Measurements from ENCODE around the gene ARHGAP27. TPM values are rescaled to one million over a fixed set of nuclear protein-coding genes. Genes with fewer than 3 reads are reported as not detected.
A peak's percentile ranks its signal among the peaks of the same experiment; 100 is the strongest.
"Not testable (repeated sequence)": the region's sequence is repeated elsewhere in the genome, so short reads cannot be mapped to it uniquely, and the experiment has no call there.

Gene ARHGAP27
- total RNA-seq, 2 experiments from 2014 or later: 41.7 to 44.3 TPM

DNA sequence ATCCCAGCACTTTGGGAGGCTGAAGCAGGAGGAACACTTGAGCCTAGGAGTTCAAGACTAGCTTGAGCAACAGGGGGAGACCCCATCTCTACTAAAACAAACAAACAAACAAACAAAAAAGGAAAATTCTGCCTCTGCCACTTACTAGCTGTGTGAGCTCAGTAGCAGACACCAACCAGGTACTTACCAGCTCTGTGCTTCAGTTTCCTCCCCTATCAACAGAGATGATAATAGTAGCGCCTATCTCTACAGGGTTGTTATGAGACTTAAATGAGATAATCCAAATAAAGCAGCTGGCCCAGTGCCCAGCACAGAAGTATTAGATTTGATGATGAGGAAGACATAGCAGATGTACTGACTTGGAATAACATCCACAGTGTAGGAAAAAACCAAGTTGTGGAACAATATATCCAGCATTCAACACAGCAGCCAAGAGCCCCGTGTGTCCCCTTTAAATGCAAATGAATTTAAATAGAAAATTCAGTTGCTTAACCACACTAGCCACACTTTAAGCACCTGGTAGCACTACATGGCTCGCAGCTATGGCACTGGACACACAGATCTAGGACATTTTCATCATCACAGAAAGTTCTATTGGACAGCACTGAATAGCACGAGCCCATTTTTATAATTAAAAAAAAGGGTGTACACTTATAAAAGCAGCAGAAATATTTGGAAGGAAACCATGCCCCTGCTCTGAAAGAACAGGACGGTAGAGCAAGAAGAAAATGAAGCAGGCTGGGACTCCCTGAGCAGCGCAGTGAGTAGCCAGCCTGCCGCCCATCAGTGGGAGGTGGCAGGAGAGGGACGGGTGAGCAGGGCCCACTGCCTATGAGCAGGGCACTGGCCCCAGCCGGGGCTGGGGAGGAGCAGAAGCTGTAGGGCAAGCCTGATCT is 19.9 kb upstream of the ARHGAP27 start:
- H3K4me1 Mint-ChIP-seq (ENCODE audit: low read depth); intact Hi-C loops (cut with micrococcal nuclease); CTCF ChIA-PET; H3K9me3 Mint-ChIP-seq; H3K27me3 Mint-ChIP-seq; POLR2A ChIA-PET; DNase-seq; H3K4me3 Mint-ChIP-seq; H3K27ac Mint-ChIP-seq: not testable (repeated sequence)
- peaks cover 11% of the 10 kb centered on the region for H3K36me3 Mint-ChIP-seq

DNA sequence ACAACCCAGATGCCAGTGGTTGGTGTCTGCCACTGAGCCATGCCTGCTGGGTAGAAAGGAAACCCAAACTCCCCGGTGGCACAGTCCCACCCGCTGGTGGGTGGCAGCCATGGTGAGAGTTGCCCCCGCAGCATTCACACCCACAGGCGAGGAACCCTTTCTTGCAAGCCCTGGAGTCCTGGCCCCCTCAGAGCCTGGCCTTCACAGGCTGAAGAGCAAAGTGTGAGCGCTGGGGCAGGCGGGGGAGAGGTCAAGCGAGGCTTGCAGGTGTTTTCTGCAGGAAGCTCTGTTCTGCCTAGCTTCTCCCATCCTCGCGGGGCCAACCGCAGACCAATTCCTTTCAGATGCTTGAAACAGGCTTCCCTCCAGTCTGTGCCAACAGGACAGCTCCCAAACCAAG is 19.0 kb upstream of the ARHGAP27 start:
- H3K9me3 Mint-ChIP-seq; H3K27me3 Mint-ChIP-seq; POLR2A ChIA-PET; intact Hi-C loops (cut with micrococcal nuclease); H3K4me3 Mint-ChIP-seq; H3K4me1 Mint-ChIP-seq (ENCODE audit: low read depth); CTCF ChIA-PET; DNase-seq; H3K27ac Mint-ChIP-seq: not testable (repeated sequence)
- H3K36me3 Mint-ChIP-seq: peaks cover 11% of the 10 kb centered on the region

DNA sequence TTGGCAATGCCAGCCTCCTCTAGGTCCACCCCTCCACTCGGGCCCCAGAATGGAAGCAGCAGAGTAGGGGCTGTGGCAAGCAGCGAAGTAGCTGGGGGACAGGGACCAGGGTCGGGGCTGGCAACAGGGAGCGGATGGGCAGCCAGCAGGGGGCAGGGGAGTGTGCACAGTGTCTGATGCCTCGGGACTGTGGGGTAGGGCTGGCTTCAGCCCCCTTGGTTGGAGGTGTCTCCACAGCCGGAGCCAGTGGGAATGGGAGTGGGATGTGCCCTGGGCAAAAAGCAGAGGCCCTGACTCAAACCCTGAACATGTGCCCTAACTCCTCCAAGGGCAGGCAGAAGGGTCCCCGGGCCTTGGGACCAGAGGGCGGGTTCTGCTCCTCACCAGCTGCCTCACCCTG is 18.5 kb upstream of the ARHGAP27 start:
- CTCF ChIA-PET: no interaction called here
- peaks cover 5% of the 10 kb centered on the region for H3K4me1 Mint-ChIP-seq (ENCODE audit: low read depth)

DNA sequence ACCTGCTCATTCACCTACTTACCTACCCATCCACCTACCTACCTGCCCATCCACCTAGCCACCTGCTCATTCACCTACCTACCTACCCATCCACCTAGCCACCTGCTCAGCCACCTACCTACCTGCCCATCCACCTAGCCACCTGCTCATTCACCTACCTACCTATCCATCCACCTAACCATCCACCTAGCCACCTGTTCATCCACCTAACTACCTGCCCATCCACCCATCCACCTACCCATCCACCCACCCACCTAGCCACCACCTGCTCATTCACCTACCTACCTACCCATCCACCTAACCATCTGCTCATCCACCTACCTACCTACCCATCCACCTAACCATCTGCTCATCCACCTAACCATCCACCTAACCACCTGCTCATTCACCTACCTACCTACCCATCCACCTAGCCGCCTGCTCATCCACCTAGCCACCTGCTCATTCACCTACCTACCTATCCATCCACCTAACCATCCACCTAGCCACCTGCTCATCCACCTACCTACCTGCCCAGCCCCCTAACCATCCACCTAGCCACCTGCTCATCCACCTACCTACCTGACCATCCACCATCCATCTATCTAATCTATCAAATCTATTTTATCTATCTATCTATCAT is 17.1 kb upstream of the ARHGAP27 start:
- intact Hi-C loops (cut with micrococcal nuclease); CTCF ChIA-PET; H3K36me3 Mint-ChIP-seq; H3K4me3 Mint-ChIP-seq; DNase-seq; H3K9me3 Mint-ChIP-seq; H3K27ac Mint-ChIP-seq; POLR2A ChIA-PET; H3K27me3 Mint-ChIP-seq: not testable (repeated sequence)
- H3K4me1 Mint-ChIP-seq (ENCODE audit: low read depth): peaks cover 13% of the 10 kb centered on the region

More for the DNA sequence above, 18.5 kb upstream of the ARHGAP27 start:
- intact Hi-C loops (cut with micrococcal nuclease): no loop called here
- DNase-seq: no peak
- no peak overlapping the region for H3K27ac Mint-ChIP-seq
- no peaks in the 10 kb centered on the region for H3K27me3 Mint-ChIP-seq
- H3K36me3 Mint-ChIP-seq: peaks cover 5% of the 10 kb centered on the region
- POLR2A ChIA-PET: no interaction called here
- H3K9me3 Mint-ChIP-seq: no peaks in the 10 kb centered on the region
- H3K4me3 Mint-ChIP-seq: no peak overlapping the region

DNA sequence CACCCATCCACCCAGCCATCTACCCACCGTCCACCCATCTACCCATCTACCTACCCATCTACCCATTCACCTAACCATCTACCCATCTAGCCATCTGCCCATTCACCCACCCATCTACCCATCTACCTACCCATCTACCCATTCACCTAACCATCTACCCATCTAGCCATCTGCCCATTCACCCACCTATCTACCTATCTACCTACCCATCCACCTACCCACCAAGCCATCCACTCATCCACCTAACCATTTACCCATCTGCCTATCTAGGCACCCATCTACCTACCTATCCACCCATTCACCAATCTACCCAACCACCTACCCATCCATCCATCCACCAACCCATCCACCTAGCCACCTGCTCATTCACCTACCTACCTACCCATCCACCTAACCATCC is 16.6 kb upstream of the ARHGAP27 start:
- H3K27me3 Mint-ChIP-seq; H3K36me3 Mint-ChIP-seq; CTCF ChIA-PET; DNase-seq; intact Hi-C loops (cut with micrococcal nuclease); H3K4me3 Mint-ChIP-seq; H3K27ac Mint-ChIP-seq; H3K9me3 Mint-ChIP-seq; POLR2A ChIA-PET: not testable (repeated sequence)
- peaks cover 13% of the 10 kb centered on the region for H3K4me1 Mint-ChIP-seq (ENCODE audit: low read depth)

DNA sequence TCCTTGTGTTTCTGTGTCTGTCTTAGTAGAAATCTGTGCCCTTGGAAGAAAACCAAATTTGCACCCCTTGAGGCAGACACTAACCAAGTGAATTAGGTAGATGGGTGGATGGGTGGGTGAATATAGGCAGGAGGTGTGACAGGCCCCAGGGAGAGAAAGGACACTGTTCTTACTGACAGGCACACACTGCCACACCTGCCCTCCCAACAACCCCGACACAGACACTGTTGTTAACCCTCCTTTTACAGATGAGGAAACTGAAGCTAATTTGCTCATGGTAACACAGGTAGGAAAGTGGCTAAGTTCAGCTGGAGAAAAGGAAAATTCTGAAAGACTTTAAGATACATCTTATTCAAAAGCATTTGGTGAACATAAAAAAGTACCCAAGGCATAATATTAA is 15.8 kb upstream of the ARHGAP27 start:
- H3K9me3 Mint-ChIP-seq; H3K27me3 Mint-ChIP-seq; DNase-seq; POLR2A ChIA-PET; H3K27ac Mint-ChIP-seq; H3K36me3 Mint-ChIP-seq; CTCF ChIA-PET; intact Hi-C loops (cut with micrococcal nuclease); H3K4me3 Mint-ChIP-seq: not testable (repeated sequence)
- peaks cover 13% of the 10 kb centered on the region for H3K4me1 Mint-ChIP-seq (ENCODE audit: low read depth)

DNA sequence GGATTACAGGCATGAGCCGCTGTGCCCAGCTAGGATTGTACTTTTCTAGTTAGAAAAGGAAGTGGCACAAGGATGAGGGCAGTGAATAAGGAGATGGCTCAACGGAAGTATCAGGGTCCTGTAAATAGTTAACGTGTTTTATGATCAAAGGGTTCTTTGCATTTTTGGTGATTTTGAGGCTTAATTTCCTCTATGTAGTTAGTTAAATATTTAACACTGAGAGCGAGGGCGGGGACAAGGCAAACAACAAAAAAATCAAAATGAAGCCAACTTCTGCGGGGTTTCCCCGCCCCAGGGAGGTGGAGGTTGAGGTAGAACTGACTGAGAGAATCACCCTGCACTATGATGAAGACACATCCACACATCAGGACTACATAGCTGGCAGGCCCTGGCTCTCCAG is 15.4 kb upstream of the ARHGAP27 start:
- POLR2A ChIA-PET; intact Hi-C loops (cut with micrococcal nuclease); H3K36me3 Mint-ChIP-seq; H3K9me3 Mint-ChIP-seq; H3K27ac Mint-ChIP-seq; DNase-seq; H3K27me3 Mint-ChIP-seq; H3K4me3 Mint-ChIP-seq: not testable (repeated sequence)
- CTCF ChIA-PET: interaction anchor here (0.6 kb wide), 1 partner anchor 473 kb away, joined by 3 read pairs; no protein-coding TSS in a partner anchor
- H3K4me1 Mint-ChIP-seq (ENCODE audit: low read depth): peaks cover 13% of the 10 kb centered on the region

DNA sequence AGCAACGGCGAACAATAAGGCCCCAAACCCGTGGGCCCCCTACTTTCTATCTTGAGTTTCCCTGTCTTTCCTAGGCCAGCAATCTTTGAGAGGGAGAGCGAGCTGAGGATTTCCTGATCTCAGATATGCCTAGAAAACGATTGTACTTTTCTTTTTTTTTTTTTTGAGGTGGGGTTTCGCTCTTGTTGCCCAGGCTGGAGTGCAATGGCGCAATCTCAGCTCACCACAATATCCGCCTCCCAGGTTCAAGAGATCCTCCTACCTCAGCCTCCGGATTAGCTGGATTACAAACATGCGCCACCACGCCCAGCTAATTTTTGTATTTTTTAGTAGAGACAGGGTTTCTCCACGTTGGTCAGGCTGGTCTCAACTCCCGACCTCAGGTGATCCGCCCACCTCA is 15.0 kb upstream of the ARHGAP27 start:
- H3K27me3 Mint-ChIP-seq, H3K4me3 Mint-ChIP-seq, H3K27ac Mint-ChIP-seq: not testable (repeated sequence)

DNA sequence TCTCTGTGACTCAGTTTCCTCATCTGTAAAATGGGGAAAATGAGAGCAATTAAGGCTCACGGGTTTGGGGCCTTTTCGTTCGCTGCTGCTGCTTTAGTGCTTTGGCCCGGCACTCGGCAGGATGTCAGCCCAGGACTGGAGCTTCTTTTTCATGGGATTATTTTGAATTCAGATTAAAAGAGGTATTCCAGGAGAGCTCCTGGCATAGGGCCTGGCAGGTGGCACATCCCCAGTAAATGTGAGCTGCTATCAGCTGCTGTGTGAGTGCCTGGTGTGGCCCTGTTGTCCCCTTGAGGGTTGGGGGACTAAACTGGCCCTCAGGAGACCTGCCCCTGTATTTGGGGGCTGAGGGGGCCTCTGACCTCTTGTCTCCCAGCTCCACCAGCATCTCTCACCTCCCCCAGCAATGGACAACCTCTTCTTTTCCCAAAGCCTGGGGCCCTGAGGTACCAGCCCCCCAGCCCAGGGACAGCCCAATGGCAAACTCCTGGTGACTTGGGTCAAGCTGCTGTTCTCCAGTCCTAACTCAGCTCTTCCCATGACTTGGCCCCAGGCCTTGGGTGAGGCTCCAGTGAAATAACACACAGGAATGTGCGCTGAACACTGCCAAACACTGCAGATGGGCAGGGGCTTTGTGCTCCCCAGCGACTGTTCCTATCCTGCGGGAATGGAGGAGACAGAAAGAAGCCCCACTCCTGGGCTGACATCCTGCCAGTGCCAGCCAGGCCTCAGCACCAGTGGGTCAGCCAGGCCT is 14.4 kb upstream of the ARHGAP27 start:
- H3K27ac Mint-ChIP-seq; POLR2A ChIA-PET; H3K36me3 Mint-ChIP-seq; intact Hi-C loops (cut with micrococcal nuclease); DNase-seq; H3K9me3 Mint-ChIP-seq; H3K27me3 Mint-ChIP-seq; H3K4me3 Mint-ChIP-seq: not testable (repeated sequence)
- H3K4me1 Mint-ChIP-seq (ENCODE audit: low read depth): peaks cover 13% of the 10 kb centered on the region
- CTCF ChIA-PET: interaction anchor here (1.0 kb wide), 1 partner anchor 19 kb away, joined by 3 read pairs; no protein-coding TSS in a partner anchor

More for the DNA sequence above, 15.0 kb upstream of the ARHGAP27 start:
- DNase-seq; POLR2A ChIA-PET; H3K36me3 Mint-ChIP-seq; intact Hi-C loops (cut with micrococcal nuclease); H3K9me3 Mint-ChIP-seq: not testable (repeated sequence)
- peaks cover 13% of the 10 kb centered on the region for H3K4me1 Mint-ChIP-seq (ENCODE audit: low read depth)
- CTCF ChIA-PET: interaction anchor here (0.6 kb wide), 1 partner anchor 474 kb away, joined by 3 read pairs; no protein-coding TSS in a partner anchor

DNA sequence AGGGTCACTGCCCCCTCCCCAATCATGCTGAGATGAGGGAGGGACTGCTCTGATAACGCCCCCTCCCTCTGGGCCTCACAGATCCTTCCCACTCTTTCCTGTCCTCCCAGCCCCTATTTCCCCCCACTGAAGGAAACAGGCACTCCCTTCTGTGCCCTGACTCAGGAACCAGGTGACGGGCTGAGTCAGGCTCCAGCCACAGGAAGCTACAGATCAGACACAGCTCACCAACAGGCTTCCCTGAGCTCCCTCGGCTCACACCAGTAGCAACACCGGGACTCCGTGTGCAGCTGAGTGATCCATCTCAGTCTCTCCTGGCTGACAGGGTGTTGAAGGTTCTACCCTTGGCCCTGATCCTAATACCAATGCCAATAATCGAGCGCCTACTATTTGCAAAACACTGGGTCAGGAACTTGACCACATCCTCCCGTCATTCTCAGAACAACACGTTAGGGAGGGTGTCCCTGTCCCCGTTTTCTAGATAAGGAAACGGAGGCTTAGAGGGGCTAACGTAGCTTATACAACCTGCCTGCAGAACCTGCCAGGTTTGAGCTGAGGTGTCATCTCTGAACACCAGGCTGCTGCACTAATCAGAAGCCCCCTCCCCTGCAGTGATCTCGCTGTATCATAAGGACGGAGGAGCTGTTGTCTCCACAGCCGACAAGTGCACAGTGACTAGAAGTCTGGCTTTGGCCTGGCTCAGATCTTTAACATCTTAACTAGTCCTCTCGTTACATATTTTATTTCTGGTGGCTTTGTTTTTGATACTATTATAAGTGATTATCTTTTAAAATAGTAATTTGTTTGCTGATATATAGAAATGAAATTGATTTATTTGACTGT is 13.5 kb upstream of the ARHGAP27 start:
- H3K36me3 Mint-ChIP-seq; POLR2A ChIA-PET; H3K9me3 Mint-ChIP-seq; H3K4me3 Mint-ChIP-seq; H3K27me3 Mint-ChIP-seq; intact Hi-C loops (cut with micrococcal nuclease): not testable (repeated sequence)
- CTCF ChIA-PET: interaction anchor here (1.0 kb wide), 1 partner anchor 18 kb away, joined by 3 read pairs; no protein-coding TSS in a partner anchor
- H3K27ac Mint-ChIP-seq: peak overlapping the region; percentile 74
- peaks cover 19% of the 10 kb centered on the region for H3K4me1 Mint-ChIP-seq (ENCODE audit: low read depth)
- peak; percentile 76 for DNase-seq

DNA sequence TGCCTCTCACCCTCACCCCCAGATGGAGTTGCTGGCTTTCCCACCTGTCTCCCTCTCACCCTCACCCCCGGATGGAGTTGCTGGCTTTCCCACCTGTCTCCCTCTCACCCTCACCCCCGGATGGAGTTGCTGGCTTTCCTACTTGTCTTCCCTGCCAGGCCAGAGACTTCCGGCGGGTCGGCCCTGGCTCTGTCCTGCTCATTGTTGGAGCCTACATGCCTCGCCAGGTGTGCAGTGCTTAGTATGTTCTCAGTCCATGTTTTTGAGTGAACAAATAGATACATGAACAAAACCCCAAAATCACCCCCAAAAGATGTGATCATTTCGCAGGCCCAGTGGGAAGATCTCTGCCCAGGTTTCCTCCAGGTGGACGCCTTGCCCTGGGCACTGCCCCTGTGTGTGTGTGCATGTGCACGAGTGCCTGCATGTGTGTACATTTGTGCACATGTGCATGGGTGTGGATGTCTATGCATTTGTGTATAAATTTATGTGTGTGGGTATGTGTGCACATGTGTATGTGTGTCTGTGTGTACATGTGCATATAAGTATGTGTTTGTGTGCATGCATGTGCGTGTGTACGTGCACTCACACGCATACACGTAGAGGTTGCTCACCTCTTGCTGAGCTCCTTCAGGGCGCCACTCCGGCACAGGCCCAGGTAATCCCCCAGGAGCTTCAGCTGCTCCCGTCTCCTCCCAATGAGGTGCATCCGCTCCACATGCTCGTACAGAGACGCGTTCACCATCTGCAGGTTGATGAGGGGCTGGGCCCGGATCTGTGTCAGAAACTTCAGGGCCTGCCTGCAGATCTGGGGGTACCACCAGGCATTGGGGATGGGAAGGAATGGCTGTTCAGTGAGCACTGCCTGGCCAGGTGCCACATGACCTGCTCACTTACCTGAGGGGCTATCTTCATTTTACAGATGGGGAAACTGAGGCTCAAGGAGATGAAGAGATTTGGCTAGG is 12.5 kb upstream of the ARHGAP27 start:
- H3K36me3 Mint-ChIP-seq; H3K27ac Mint-ChIP-seq; H3K27me3 Mint-ChIP-seq; H3K4me3 Mint-ChIP-seq; H3K9me3 Mint-ChIP-seq; POLR2A ChIA-PET; DNase-seq; CTCF ChIA-PET; intact Hi-C loops (cut with micrococcal nuclease): not testable (repeated sequence)
- H3K4me1 Mint-ChIP-seq (ENCODE audit: low read depth): peaks cover 28% of the 10 kb centered on the region

Measured in activated CD4-positive, alpha-beta memory T cell treated with anti-CD3 and anti-CD28 coated beads for 36 hours (primary cell).